ENCODE data around the gene CLOCK.

- TF ChIP-seq CTCF (conservative IDR thresholded peaks at IDR 0.05; ENCODE audit: low read length), result no peak
- no peak for TF ChIP-seq EZH2phosphoT487 (IDR thresholded peaks at IDR 0.05; ENCODE audit: borderline replicate concordance)
Observed at GRCh38 chr4:55568905-55569504, 22.3 kb upstream of the CLOCK start.

Data from Loucy (cell line).